HG03378 (cell line): ENCODE measurements around the gene RIMS3.
"Not testable (repeated sequence)": the region's sequence is repeated elsewhere in the genome, so short reads cannot be mapped to it uniquely, and the experiment has no call there.

Experiments
- ATAC-seq: cut with Tn5 transposase; IDR thresholded peaks from one replicate; pipeline ENCODE4 v1.9.1; 2021; ENCODE audit warnings: mild to moderate bottlenecking, moderate library complexity; ENCODE audit not compliant: unreplicated experiment

Gene RIMS3

DNA sequence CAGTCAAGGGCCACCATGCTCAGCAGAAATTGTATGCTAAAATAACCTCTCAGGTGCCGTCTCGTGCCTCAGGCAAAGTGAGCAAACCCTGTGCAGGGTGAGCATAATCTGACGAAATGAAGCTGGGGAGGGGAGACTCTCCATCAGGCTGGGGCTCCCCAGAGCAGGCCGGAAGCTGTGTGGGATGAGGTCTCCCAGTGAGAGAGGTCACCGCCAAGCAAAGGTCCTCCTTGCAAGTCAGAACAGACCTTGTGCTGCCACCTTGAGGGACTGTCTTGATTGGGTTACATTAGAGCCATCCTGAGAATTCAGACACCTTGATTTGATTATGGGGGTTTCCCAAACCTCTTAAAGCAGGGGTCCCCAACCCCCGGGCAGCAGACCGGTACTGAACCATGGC is 69.9 kb downstream of the RIMS3 start:
- ATAC-seq, result no peak

DNA sequence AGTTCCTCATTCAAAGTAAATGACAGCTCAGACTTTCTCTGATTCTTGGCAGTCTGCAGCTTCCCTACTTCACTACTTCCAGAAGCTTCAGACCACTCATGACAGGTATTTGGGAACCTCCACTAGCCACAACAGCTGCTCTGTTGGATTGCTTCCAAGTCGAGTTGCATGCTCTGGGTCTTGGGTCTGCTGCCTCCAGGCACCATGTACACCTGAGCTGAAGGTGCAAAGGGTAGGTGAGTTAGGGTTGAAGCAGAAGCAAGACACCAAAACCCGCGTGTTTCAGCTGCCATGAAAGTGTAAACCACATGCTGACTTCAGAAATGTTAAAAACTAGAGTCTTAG is 71.3 kb downstream of the RIMS3 start:
- no peak for ATAC-seq

- ATAC-seq, result no peak
These were observed 71.9 kb downstream of the RIMS3 start for GRCh38 chr1:40593449-40594186.

- no peak for ATAC-seq
These were observed 73.2 kb downstream of the RIMS3 start for GRCh38 chr1:40592107-40592803.

- no peak for ATAC-seq
These were observed 76.9 kb downstream of the RIMS3 start for GRCh38 chr1:40588586-40588985.

DNA sequence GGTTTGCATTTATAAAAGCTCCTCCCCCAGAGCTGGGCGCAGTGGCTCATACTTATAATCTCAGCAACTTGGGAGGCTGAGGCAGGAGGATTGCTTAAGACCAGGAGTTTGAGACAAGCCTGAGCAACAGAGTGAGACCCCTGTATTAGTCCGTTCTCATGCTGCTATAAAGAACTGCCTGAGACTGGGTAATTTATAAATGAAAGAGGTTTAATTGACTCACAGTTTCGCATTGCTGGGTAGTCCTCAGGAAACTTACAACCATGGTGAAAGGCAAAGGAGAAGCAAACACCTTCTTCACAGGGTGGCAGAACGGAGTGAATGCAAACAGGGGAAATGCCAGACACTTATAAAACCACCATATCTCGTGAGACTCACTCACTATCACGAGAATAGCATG is 81.5 kb downstream of the RIMS3 start:
- no peak for ATAC-seq

DNA sequence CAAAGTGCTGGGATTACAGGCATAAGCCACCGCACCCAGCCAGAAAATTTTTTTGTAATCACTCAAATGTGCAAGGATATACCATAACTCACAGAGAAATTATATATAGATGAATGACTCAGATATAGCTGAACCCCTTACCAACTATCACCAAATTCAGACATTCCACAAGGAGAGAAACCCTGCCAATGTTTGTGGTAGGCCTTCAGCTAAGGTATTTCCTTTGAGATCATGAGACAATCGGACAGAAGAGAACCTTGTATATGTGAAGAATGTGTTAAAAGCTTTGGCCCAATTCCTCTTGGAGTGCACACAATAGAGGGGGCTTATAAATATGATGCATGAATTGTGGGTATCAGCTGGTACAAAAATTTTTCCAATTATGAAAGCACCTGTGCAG is 83.4 kb downstream of the RIMS3 start:
- no peak for ATAC-seq

- no peak for ATAC-seq
These were observed 90.1 kb downstream of the RIMS3 start for GRCh38 chr1:40575336-40575735.

- not testable (repeated sequence) for ATAC-seq
These were observed 90.7 kb downstream of the RIMS3 start for GRCh38 chr1:40574805-40575204.
